Measurements from ENCODE around the gene CCDC152.

The CCDC152 gene

GRCh38 chr5:42781584-42781983 is 25.0 kb downstream of the CCDC152 start:
- DNase-seq (ENCODE audit: low read depth), result no peak

GRCh38 chr5:42784132-42784531 is 27.5 kb downstream of the CCDC152 start:
- DNase-seq (ENCODE audit: low read depth), result no peak

DNA sequence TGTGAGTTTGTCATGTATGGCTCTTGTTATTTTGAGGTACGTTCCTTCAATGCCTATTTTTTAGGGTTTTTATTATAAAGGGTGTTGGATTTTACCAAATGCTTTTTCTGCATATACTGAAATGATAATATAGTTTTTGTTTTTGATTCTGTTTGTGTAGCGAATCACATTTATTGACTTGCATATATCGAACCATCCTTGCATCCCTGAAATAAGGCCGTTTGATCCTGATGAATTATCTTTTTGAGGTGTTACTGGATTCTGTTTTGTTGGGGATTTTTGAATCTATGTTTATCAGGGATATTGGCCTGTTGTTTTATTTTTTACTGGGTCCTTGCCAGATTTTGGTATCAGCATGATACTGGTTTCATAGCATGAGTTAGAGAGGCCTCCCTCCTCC is 29.1 kb downstream of the CCDC152 start:
- DNase-seq (ENCODE audit: low read depth), result no peak

DNA sequence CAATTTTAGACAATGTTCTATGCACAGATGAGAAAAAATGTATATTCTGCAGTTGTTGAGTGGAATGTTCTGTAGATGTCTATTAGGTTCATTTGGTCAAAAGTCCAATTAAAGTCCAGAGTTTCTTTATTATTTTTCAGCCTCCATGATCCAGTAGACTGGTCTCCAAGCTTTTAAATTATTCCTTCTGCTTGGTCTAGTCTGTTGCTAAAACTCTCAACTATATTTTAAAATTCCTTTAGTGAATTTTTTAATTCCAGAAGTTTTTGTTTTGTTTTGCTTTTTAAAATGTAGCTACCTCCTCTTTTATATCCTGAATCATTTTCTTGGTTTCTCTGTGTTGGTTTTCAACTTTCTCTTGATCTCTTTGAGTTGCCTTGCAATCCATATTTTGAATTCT is 30.5 kb downstream of the CCDC152 start:
- no peak for DNase-seq (ENCODE audit: low read depth)

- no peak for DNase-seq (ENCODE audit: low read depth)
These were observed 31.2 kb downstream of the CCDC152 start for GRCh38 chr5:42787845-42788244.

DNA sequence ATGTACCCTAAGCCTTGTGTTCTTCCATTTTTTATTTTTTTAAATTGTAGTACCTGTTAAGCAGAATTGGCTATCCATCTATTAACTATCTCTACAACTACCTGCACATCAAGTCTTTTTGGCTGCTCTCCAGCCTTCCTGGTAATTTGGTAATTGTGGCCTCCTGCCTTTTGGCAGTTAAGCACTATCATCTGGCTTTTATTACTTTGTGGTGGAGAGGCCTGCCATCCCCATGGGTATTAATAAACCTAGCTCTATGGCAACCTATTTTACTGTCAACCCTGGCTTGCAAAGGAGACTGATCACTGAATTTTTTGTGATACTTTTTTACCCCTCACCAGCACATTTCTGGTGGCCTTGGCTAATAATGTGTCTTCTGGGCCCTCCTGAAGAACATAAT is 34.5 kb downstream of the CCDC152 start:
- no peak for DNase-seq (ENCODE audit: low read depth)

DNA sequence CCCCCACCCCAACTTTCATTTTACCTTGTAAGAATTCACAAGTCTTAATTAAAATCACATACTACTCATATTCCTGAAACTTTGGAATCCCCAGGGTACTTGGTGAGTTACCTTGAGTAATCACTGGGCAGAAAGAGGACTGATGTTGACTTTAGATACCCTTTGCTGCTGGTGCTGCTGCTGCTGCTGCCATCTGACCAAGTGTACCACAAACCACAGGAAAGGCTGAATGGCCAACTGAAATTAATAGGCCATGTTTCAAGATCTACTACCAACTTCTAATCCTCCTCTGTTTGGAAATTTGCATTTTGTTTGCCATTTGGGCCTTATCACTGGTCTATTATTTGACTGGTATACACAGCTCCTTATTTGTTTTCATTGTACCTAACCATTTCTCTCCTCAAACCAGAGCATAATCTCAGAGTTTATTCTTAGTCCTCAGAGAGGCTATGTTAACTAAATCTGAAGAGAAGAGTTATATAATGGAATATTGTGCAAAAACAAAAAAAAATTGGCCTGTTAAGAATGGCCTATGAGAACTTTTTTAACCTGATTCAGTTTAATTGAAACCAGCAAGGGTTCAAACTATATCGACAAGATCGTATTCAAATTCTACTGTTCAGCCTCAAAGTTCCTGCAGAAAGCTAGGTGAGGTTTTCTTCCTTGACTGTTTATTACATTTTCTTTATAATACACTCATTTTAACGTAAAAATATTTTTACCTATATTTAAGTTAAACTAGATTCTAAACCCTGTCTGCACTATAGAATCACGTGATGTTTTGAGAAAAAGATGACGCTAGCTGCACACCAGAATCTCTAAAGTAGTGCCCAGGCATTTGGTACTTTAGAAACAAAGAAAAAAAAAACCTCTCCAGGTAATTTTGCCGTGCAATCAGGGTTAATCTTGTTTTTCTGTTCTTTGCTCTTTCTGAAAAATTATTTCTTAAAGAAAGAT is 41.9 kb downstream of the CCDC152 start:
- DNase-seq (ENCODE audit: low read depth), result no peak

DNA sequence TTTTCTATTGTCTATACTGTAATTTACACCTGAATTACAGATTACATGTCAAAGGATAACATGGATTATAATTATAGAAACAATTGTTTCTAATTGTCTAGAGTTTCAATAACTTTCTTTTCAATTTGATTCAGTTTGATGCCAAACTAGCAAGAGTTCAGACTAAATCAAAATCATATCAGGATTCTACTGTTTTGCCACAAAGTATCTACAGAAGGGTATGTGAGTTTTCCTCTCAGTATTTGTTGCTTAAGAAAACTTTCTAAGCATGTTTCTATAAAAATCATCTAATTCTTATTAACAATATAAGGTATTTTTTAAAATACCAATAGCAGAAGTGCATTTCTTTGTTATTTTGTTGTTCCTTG is 42.6 kb downstream of the CCDC152 start:
- DNase-seq (ENCODE audit: low read depth), result no peak

- no peak for DNase-seq (ENCODE audit: low read depth)
These were observed 43.1 kb downstream of the CCDC152 start for GRCh38 chr5:42799668-42800114.

- DNase-seq (ENCODE audit: low read depth), result no peak
These were observed 44.2 kb downstream of the CCDC152 start for GRCh38 chr5:42800748-42801330.

DNA sequence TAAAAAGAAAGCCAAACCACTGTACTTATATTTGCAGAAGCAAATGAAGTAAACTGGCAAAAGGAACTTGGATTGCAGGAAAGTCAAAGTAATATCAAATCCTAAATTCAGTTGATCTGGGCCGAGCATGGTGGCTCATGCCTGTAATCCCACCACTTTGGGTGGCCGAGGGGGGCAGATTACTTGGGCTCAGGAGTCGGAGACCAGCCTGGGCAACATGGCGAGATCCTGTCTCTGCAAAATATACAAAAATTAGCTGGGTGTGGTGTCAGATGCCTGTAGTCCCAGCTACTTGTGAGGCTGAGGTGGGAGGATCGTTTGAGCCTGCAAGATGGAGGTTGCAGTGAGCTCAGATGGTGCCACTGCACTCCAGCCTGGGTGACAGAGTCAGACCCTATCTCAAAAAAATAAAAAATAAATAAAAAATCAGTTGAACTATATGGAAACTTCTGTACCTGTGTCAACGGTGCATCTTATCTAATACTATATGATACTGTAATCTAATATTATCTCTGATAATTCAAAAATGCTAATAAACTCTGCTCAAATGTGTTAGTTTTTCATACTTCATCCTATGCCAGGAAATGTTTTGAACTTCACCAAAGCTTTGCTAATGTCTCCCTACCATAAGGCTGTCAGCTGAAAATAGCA is 45.0 kb downstream of the CCDC152 start:
- no peak for DNase-seq (ENCODE audit: low read depth)

GRCh38 chr5:42804717-42805339 is 48.2 kb downstream of the CCDC152 start:
- no peak for DNase-seq (ENCODE audit: low read depth)

DNA sequence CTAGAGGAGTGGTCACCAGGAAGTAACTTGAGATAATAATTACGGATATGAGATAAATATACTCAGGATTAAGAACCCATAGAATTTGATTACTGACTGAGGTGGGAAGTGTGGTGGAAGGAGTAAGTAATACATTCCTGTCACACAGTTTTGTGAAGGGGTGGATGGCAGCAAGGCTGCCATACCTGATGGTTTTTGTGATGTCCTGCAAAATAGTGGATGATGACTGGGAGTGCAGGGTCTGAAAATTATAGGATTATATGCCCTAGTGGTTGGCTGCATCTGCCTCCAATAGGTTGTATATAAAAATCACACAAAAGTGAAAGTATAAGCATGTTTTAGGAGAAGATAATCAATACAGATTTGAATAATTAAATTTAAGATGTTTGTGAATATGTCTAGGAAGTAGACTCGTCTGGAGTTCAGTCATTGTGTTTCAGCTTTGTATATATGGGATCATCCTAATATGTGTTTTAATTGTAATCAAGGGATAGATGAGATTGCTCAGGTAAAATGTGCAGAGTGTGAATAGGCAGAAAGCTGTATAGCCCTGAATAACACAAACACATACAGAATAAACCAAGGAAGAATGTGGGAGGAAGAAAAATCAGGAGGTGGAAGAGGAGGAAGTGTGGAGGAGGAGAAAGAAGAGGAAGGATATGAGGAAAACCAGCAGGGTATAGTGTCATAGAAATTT is 49.5 kb downstream of the CCDC152 start:
- no peak for DNase-seq (ENCODE audit: low read depth)

- no peak for DNase-seq (ENCODE audit: low read depth)
These were observed 50.2 kb downstream of the CCDC152 start for GRCh38 chr5:42806701-42807262.

DNA sequence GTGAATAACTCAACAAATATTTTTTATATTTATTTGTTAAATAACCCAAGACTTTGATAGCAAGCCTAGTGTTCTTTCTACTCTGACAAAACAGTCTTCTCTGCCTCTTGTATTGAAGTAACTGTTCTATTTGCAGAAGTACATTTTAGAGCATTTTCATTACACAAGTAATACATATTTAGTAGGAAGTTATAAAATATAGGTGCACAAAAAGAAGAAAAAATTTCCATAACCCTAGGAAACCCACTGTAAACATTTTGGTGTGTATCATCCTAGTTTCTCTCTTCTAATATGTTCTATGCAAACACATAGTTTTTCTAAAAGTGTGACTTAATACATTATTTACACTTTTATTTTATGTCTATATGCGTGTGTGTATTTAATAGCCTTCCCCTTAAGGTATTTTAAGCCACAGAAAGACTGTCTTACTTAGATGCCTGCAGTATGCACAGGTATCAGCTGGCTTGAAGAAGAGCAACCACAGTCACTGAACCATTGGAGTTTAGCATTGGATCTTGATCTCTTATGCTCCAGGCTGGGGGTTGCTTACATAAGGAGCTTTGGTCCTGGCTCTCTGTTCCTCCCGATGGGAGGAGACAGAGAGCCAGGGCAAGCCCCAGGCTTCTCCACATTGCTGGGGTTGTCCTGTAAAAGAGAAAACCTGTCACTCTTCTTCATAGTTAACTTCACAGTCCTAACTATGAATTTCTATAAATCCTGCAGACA is 51.3 kb downstream of the CCDC152 start:
- DNase-seq (ENCODE audit: low read depth), result no peak

- no peak for DNase-seq (ENCODE audit: low read depth)
These were observed 52.4 kb downstream of the CCDC152 start for GRCh38 chr5:42808888-42809611.

- DNase-seq (ENCODE audit: low read depth), result no peak
These were observed 54.4 kb downstream of the CCDC152 start for GRCh38 chr5:42810834-42811590.

GRCh38 chr5:42811591-42812446 is 55.2 kb downstream of the CCDC152 start, which contains the start of gene SELENOP:
Gene SELENOP, minus strand, starts transcription at chr5:42811892. Its CDS starts 3,539 bp downstream, at chr5:42808353.
- DNase-seq (ENCODE audit: low read depth), result no peak
